Cardiac muscle cell (in vitro differentiated cells and primary cell): ENCODE measurements around the gene EXOC6B. TPM values are rescaled to one million over a fixed set of nuclear protein-coding genes. Genes with fewer than 3 reads are reported as not detected.

Experiments
- DNase-seq, 2 donors: peaks; one replicate each; pipeline versions ENCODE4 v3.0.0 to v3.0.0-alpha.2; 2010 to 2017; ENCODE audit warnings: low read depth in 1 of 2, low spot score in 1 of 2
- H3K27ac ChIP-seq: fragments of 200-600 bp; sonication (generic); 2 replicates; pipeline ENCODE4 v1.5.1; 2016
- H3K27me3 ChIP-seq: fragments of 200-600 bp; sonication (generic); 2 replicates; pipeline ENCODE4 v1.6.0; 2016; ENCODE audit warnings: control low read depth
- H3K36me3 ChIP-seq: fragments of 200-600 bp; sonication (generic); 2 replicates; pipeline ENCODE4 v1.5.1; 2016; ENCODE audit warnings: control low read depth
- H3K4me1 ChIP-seq: fragments of 200-600 bp; sonication (generic); 2 replicates; pipeline ENCODE4 v1.8.1; 2017; ENCODE audit warnings: low read depth, mild to moderate bottlenecking, mixed run types
- H3K4me3 ChIP-seq: fragments of 200-600 bp; sonication (generic); 2 replicates; pipeline ENCODE4 v1.5.1; 2016; ENCODE audit warnings: mild to moderate bottlenecking
- H3K9me3 ChIP-seq: fragments of 200-600 bp; sonication (generic); 2 replicates; pipeline ENCODE4 v1.5.1; 2017; ENCODE audit warnings: low read depth, mild to moderate bottlenecking, control low read depth
- polyA plus RNA-seq: library from polyadenylated mRNA; unstranded; fragments of >200 nt; fragmentation: Nextera tagmentation; extraction: Ambion mirVana; gene quantifications from 2 replicates; pipeline ENCODE4 v1.2.1, GENCODE V29; 2016
- total RNA-seq: library from RNA; depleted of rRNA; stranded (reverse); fragments of >200 nt; gene quantifications from 2 replicates; pipeline ENCODE4 v1.2.3, GENCODE V29; 2016
- TF ChIP-seq, protein P1 (sequence below): IDR thresholded peaks from 2 replicates; pipeline ENCODE4 v1.5.1; 2012; ENCODE audit warnings: low read depth, mild to moderate bottlenecking, low read length

EXOC6B gene
- total and polyA plus RNA-seq, 2 experiments from 2014 or later = 21.7 to 23.9 TPM

- no peak overlapping the region for H3K27ac ChIP-seq
- TF ChIP-seq, protein P1, sequence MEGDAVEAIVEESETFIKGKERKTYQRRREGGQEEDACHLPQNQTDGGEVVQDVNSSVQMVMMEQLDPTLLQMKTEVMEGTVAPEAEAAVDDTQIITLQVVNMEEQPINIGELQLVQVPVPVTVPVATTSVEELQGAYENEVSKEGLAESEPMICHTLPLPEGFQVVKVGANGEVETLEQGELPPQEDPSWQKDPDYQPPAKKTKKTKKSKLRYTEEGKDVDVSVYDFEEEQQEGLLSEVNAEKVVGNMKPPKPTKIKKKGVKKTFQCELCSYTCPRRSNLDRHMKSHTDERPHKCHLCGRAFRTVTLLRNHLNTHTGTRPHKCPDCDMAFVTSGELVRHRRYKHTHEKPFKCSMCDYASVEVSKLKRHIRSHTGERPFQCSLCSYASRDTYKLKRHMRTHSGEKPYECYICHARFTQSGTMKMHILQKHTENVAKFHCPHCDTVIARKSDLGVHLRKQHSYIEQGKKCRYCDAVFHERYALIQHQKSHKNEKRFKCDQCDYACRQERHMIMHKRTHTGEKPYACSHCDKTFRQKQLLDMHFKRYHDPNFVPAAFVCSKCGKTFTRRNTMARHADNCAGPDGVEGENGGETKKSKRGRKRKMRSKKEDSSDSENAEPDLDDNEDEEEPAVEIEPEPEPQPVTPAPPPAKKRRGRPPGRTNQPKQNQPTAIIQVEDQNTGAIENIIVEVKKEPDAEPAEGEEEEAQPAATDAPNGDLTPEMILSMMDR = peak; percentile 99
- H3K9me3 ChIP-seq = no peaks in the 10 kb centered on the region
- DNase-seq = peak; percentile 92 to 94
- H3K4me1 ChIP-seq = no peaks in the 10 kb centered on the region
- H3K4me3 ChIP-seq = no peak overlapping the region
- no peaks in the 10 kb centered on the region for H3K36me3 ChIP-seq
- peaks cover 27% of the 10 kb centered on the region for H3K27me3 ChIP-seq
These were observed 36.6 kb upstream of the EXOC6B start for GRCh38 chr2:72862239-72862988.

DNA sequence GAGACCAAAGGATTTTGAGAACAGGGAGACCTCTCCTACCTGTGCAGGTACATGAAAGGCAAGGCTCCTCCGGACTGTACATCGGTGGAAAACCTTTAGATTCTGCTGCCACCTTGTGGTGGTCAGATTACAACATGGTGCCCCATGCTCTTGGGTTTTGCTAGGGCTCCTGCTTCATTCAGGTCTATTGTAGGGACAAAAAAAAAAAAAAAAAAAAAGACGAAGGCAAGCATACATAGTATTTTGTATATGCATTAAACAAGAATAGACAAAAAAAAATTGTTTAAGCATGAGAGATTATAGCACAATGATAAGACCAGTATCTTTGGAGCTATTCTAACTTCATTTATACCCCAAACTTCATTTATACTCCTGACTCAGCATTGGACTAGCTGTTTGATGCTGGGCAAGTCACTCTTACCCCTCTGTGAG is 34.0 kb upstream of the EXOC6B start:
- DNase-seq = peak; percentile 72 to 86
- Histone ChIP-seq H3K27me3 (peaks cover 18% of the 10 kb centered on the region), H3K9me3 (no peaks in the 10 kb centered on the region), H3K4me1 (no peaks in the 10 kb centered on the region), H3K36me3 (no peaks in the 10 kb centered on the region), H3K4me3 (no peak overlapping the region), H3K27ac (no peak overlapping the region)
- TF ChIP-seq, protein P1 = peak; percentile 72

DNA sequence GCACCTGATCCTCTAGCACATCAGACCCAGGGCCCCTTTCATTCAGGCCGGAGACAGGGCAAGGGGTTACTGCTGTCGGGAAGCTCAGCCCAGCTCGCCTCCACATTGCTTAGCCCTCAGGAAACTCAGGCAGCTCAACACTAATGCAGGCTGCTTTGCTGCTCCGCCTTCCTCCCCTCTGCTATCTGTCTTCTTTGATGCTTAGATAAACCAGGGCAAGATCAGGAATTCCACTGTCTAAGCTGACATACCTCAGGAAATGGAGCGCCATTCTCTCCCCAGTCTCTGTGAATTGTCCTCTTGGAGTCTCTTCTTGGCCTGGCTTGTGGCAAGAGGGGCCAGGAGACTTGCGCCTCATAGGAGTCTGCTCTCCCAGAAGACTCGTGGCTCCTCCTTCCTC is 25.5 kb upstream of the EXOC6B start:
- Histone ChIP-seq H3K9me3 (no peaks in the 10 kb centered on the region), H3K36me3 (no peaks in the 10 kb centered on the region), H3K4me1 (no peaks in the 10 kb centered on the region), H3K27me3 (no peaks in the 10 kb centered on the region), H3K4me3 (no peak overlapping the region), H3K27ac (no peak overlapping the region)
- TF ChIP-seq, protein P1 = no peak
- no peak for DNase-seq

GRCh38 chr2:72849138-72849462 is 23.3 kb upstream of the EXOC6B start:
- H3K27ac ChIP-seq = no peak overlapping the region
- no peaks in the 10 kb centered on the region for H3K36me3 ChIP-seq
- DNase-seq = no peak
- TF ChIP-seq, protein P1 = no peak
- no peaks in the 10 kb centered on the region for H3K9me3 ChIP-seq
- no peaks in the 10 kb centered on the region for H3K27me3 ChIP-seq
- H3K4me1 ChIP-seq = no peaks in the 10 kb centered on the region
- H3K4me3 ChIP-seq = no peak overlapping the region

DNA sequence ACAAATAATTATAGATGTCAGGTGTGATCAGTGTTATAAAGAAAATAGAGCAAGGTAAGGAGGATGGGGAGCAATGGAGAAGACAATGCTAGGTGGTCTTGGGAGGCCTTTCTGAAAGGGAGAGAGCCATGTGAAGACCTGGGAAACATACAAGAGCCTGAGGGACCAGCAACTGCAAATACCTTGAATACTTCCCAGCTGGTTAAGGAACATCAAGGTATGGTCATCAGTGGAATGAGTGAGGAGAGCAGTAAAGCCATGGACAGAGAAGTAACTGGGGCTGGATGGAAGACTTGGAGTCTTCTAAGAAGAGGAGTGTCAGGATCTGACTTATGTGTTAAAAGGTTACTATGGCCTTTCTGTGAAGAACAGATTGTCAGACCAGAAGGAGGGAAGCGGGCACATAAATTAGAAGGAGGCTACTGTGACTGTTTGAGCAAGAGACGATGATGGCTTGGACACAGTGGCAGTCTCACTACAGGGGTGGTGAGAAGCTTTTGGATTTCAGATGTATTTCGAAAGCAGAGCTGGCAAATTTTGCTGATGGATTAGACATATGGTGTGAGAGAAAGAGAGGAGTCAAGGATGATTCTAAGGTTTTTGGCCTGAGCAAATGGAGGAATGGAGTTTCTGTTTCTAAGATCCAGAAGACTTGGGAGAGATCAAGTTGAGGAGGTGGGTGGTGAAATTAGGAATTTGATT is 22.8 kb upstream of the EXOC6B start:
- H3K27ac ChIP-seq = no peak overlapping the region
- H3K4me1 ChIP-seq = no peaks in the 10 kb centered on the region
- DNase-seq = no peak
- H3K36me3 ChIP-seq = no peaks in the 10 kb centered on the region
- H3K4me3 ChIP-seq = no peak overlapping the region
- no peaks in the 10 kb centered on the region for H3K27me3 ChIP-seq
- no peaks in the 10 kb centered on the region for H3K9me3 ChIP-seq
- TF ChIP-seq, protein P1 = no peak
